Suprapubic skin (tissue), 4 donors: Measurements from ENCODE around the gene NYAP2. TPM values are rescaled to one million over a fixed set of nuclear protein-coding genes. Genes with fewer than 3 reads are reported as not detected.

ENCODE experiments used
- DNase-seq, 2 donors: peaks; one replicate each; pipeline ENCODE4 v3.0.0-alpha.2; 2019; ENCODE audit warnings: low spot score in 2 of 2
- H3K27ac ChIP-seq: fragments of 200-600 bp; sonication (generic); one replicate; pipeline ENCODE4 v1.5.1; 2019
- H3K27me3 ChIP-seq: fragments of 200-600 bp; sonication (generic); one replicate; pipeline ENCODE4 v1.5.1; 2019
- H3K36me3 ChIP-seq: fragments of 200-600 bp; sonication (generic); one replicate; pipeline ENCODE4 v1.5.1; 2019
- H3K4me1 ChIP-seq: fragments of 200-600 bp; sonication (generic); one replicate; pipeline ENCODE4 v1.5.1; 2019
- H3K4me3 ChIP-seq: fragments of 200-600 bp; sonication (generic); one replicate; pipeline ENCODE4 v1.5.1; 2019; ENCODE audit warnings: mild to moderate bottlenecking
- H3K9me3 ChIP-seq: fragments of 200-600 bp; sonication (generic); one replicate; pipeline ENCODE4 v1.5.1; 2019
- EP300 ChIP-seq: sonication (generic); formaldehyde crosslinking; IDR thresholded peaks from one replicate; pipeline ENCODE4 v1.6.1; 2017; ENCODE audit warnings: antibody characterized with exemption
- POLR2A ChIP-seq, 2 donors: fragments of 450-650 bp; IDR thresholded peaks; one replicate each; pipeline ENCODE4 v1.6.1; 2017; ENCODE audit warnings: antibody characterized with exemption in 2 of 2, mild to moderate bottlenecking in 2 of 2, moderate library complexity in 2 of 2
- POLR2AphosphoS5 ChIP-seq, 3 donors: sonication (generic); formaldehyde crosslinking; IDR thresholded peaks; one replicate each; pipeline ENCODE4 v1.6.1; 2017; ENCODE audit warnings: antibody characterized with exemption in 3 of 3
- WGBS: methylation state at CpG from one replicate; pipeline ENCODE4 v1.1.5; 2018; 5-methylcytosine and 5-hydroxymethylcytosine counted together
- total RNA-seq, 4 donors: library from RNA; depleted of rRNA; stranded (reverse); fragments of >200 nt; gene quantifications; one replicate each; pipeline ENCODE4 v1.1.0, GENCODE V29; 2016
- TF ChIP-seq, protein P1 (sequence below), 2 donors: fragments of 200-600 bp in 1 of 2; fragments of 450-650 bp in 1 of 2; sonication (generic) in 1 of 2; IDR thresholded peaks; one replicate each; pipeline ENCODE4 v1.5.1; 2016 to 2019; ENCODE audit warnings: antibody characterized with exemption in 2 of 2, mild to moderate bottlenecking in 1 of 2, moderate library complexity in 1 of 2

The NYAP2 gene
- total RNA-seq, 4 donors from 2014 or later = 0.11 TPM; not detected in 3

DNA sequence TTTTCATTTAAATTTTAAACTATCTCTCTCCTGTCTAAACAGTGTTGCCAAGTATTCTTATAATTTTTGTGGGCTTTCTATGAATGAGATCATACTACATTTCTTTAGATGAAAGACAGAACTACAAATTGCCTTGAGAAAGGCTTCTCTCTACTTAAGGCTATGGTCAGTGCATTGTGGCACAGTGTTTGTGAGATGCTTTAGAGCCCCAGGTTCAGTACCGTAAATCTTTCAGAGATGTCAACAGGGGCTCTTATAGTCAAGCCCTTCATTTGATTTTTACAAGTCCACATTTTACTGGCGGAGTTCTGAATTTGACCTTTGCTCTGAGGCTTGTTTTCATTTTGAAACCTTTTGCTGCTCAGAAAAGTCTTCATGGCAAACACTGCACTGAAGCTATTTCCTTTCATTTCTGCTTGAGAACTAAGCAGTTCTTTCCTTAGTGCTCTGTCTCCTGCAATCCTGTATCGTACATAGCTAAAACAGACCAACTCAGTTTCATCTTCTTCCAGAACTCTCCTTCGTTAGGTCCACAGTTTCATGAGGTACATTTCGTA is 175.2 kb downstream of the NYAP2 start:
- no peak overlapping the region for H3K4me3 ChIP-seq
- H3K9me3 ChIP-seq = no peaks in the 10 kb centered on the region
- H3K27me3 ChIP-seq = no peaks in the 10 kb centered on the region
- WGBS = 63% methylated on average over 5 of the region's 5 CpGs
- H3K36me3 ChIP-seq = no peaks in the 10 kb centered on the region
- no peak overlapping the region for H3K27ac ChIP-seq
- TF ChIP-seq POLR2AphosphoS5 (IDR thresholded peaks at IDR 0.05) (no peak), POLR2A (IDR thresholded peaks at IDR 0.05) (no peak), EP300 (no peak)
- TF ChIP-seq, protein P1, sequence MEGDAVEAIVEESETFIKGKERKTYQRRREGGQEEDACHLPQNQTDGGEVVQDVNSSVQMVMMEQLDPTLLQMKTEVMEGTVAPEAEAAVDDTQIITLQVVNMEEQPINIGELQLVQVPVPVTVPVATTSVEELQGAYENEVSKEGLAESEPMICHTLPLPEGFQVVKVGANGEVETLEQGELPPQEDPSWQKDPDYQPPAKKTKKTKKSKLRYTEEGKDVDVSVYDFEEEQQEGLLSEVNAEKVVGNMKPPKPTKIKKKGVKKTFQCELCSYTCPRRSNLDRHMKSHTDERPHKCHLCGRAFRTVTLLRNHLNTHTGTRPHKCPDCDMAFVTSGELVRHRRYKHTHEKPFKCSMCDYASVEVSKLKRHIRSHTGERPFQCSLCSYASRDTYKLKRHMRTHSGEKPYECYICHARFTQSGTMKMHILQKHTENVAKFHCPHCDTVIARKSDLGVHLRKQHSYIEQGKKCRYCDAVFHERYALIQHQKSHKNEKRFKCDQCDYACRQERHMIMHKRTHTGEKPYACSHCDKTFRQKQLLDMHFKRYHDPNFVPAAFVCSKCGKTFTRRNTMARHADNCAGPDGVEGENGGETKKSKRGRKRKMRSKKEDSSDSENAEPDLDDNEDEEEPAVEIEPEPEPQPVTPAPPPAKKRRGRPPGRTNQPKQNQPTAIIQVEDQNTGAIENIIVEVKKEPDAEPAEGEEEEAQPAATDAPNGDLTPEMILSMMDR (IDR thresholded peaks at IDR 0.05) = no peak
- no peaks in the 10 kb centered on the region for H3K4me1 ChIP-seq
- DNase-seq = no peak

DNA sequence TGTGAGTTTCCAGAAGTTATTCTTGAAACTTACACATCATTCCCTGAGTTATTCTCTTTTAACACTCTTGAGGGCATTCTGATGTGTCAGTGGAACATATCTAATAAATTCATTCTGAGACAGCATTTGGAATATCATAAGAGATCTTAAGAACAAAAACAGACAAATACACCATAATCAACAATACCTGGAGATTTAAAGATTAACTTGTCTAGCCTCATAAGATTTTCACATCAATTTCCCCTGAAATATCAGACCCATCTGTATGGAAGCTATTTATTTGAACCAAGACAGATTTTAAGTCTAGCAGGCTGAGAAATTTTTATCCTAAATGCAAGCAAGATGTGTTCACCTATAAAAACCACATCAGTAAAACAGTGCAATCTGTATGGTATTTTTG is 181.6 kb downstream of the NYAP2 start:
- H3K4me1 ChIP-seq = no peaks in the 10 kb centered on the region
- no peak for TF ChIP-seq POLR2A (IDR thresholded peaks at IDR 0.05)
- TF ChIP-seq, protein P1 (IDR thresholded peaks at IDR 0.05) = no peak
- TF ChIP-seq EP300 = no peak
- no peak for TF ChIP-seq POLR2AphosphoS5 (IDR thresholded peaks at IDR 0.05)
- H3K27me3 ChIP-seq = no peaks in the 10 kb centered on the region
- no peak overlapping the region for H3K4me3 ChIP-seq
- H3K36me3 ChIP-seq = no peaks in the 10 kb centered on the region
- no peak for DNase-seq
- H3K9me3 ChIP-seq = no peaks in the 10 kb centered on the region
- H3K27ac ChIP-seq = no peak overlapping the region

DNA sequence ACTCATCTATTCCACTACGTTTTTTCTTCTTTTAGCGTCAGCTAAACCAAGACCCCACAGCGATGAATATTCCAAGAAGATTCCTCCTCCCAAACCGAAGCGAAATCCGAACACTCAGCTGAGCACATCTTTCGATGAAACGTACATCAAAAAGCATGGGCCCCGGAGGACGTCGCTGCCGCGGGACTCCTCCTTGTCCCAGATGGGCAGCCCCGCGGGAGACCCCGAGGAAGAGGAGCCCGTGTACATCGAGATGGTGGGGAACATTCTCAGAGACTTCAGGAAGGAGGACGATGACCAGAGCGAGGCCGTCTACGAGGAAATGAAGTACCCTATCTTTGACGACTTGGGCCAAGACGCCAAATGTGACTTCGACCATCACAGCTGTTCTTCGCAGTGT is 182.4 kb downstream of the NYAP2 start:
- H3K36me3 ChIP-seq = no peaks in the 10 kb centered on the region
- WGBS = 92% methylated on average over 26 of the region's 26 CpGs
- no peak overlapping the region for H3K4me3 ChIP-seq
- H3K27ac ChIP-seq = no peak overlapping the region
- no peaks in the 10 kb centered on the region for H3K9me3 ChIP-seq
- no peaks in the 10 kb centered on the region for H3K4me1 ChIP-seq
- DNase-seq = no peak
- TF ChIP-seq POLR2AphosphoS5 (IDR thresholded peaks at IDR 0.05) = no peak
- no peak for TF ChIP-seq EP300
- TF ChIP-seq, protein P1 (IDR thresholded peaks at IDR 0.05) = no peak
- no peak for TF ChIP-seq POLR2A (IDR thresholded peaks at IDR 0.05)
- no peaks in the 10 kb centered on the region for H3K27me3 ChIP-seq

DNA sequence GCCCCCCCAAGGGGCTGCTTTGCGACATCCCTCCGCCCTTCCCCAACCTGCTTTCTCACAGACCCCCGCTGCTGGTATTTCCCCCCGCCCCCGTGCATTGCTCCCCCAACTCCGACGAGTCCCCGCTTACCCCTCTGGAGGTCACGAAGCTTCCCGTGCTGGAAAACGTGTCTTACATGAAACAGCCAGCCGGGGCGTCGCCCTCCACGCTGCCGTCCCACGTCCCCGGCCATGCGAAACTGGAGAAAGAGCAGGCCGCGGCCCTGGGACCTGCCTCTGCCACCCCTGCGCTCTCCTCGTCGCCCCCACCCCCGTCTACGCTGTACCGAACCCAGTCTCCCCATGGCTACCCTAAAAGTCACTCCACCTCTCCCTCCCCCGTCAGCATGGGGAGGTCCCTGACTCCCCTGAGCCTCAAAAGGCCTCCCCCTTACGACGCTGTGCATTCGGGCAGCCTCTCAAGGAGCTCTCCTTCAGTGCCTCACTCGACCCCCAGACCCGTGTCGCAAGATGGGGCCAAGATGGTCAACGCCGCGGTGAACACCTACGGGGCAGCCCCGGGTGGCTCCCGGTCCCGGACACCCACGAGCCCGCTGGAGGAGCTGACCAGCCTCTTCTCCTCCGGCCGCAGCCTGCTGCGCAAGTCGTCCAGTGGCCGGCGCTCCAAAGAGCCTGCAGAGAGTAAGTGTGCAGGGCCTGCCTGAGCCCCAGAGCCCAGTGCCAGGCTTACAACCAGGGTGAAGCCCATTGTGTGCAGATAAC is 183.0 kb downstream of the NYAP2 start:
- Histone ChIP-seq H3K4me1 (no peaks in the 10 kb centered on the region), H3K27ac (no peak overlapping the region), H3K36me3 (no peaks in the 10 kb centered on the region), H3K27me3 (no peaks in the 10 kb centered on the region), H3K4me3 (no peak overlapping the region), H3K9me3 (no peaks in the 10 kb centered on the region)
- DNase-seq = no peak
- WGBS = 95% methylated on average over 48 of the region's 49 CpGs
- TF ChIP-seq POLR2A (IDR thresholded peaks at IDR 0.05) (no peak), EP300 (no peak), POLR2AphosphoS5 (IDR thresholded peaks at IDR 0.05) (no peak)
- TF ChIP-seq, protein P1 (IDR thresholded peaks at IDR 0.05) = no peak

DNA sequence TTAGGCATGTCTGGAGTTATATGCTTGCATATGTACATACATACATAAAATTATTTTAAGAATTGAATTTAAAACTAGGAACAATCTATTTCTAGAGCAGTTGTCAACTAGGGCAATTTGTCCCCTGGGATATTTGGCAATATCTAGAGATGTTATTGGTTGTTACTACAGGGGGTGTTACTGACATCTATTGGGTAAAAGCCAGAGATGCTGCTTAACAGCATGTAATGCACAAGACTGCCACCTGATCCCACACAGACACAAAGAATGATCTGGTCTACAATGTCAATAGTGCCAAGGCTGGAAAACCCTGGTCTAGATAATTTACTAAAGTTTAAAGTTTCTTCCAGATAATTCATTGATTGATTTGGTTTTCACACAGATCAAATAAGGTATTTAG is 185.3 kb downstream of the NYAP2 start:
- Histone ChIP-seq H3K27ac (no peak overlapping the region), H3K4me3 (no peak overlapping the region), H3K9me3 (no peaks in the 10 kb centered on the region), H3K36me3 (no peaks in the 10 kb centered on the region), H3K4me1 (no peaks in the 10 kb centered on the region), H3K27me3 (no peaks in the 10 kb centered on the region)
- no peak for DNase-seq
- TF ChIP-seq POLR2A (IDR thresholded peaks at IDR 0.05) (no peak), POLR2AphosphoS5 (IDR thresholded peaks at IDR 0.05) (no peak), EP300 (no peak)
- TF ChIP-seq, protein P1 (IDR thresholded peaks at IDR 0.05) = no peak
